GM12891 (cell line): Measurements from ENCODE around the gene FAM89B.

ENCODE experiments used
- DNase-seq: peaks from one replicate; pipeline ENCODE4 v3.0.0; 2011; ENCODE audit warnings: low spot score; ENCODE audit not compliant: insufficient read length
- FAIRE-seq: peaks from 2 replicates; lab custom pipeline; 2011; peaks lifted over from hg19 to GRCh38; lab: Jason Lieb, UNC
- PAX5 ChIP-seq: IDR thresholded peaks from 2 replicates; pipeline ENCODE4 v1.6.1; 2011; ENCODE audit warnings: low read length, moderate library complexity, mild to moderate bottlenecking; ENCODE audit not compliant: insufficient read depth, severe bottlenecking
- POLR2A ChIP-seq: IDR thresholded peaks from 2 replicates; pipeline ENCODE4 v1.6.1; 2011; ENCODE audit warnings: low read depth, low read length, control low read depth
- POLR2AphosphoS5 ChIP-seq: IDR thresholded peaks from 2 replicates; pipeline ENCODE4 v1.6.1; 2011; ENCODE audit warnings: low read depth, low read length, control low read depth
- POU2F2 ChIP-seq: IDR thresholded peaks from 2 replicates; pipeline ENCODE4 v1.6.1; 2011; ENCODE audit warnings: low read depth, mild to moderate bottlenecking, control low read depth, low read length, moderate library complexity
- SPI1 ChIP-seq: IDR thresholded peaks from 2 replicates; pipeline ENCODE4 v1.6.1; 2011; ENCODE audit warnings: low read depth, low read length, control low read depth
- TAF1 ChIP-seq: IDR thresholded peaks from 2 replicates; pipeline ENCODE4 v1.6.1; 2011; ENCODE audit warnings: low read depth, low read length, control low read depth

FAM89B gene

GRCh38 chr11:65565624-65566453 is 6.5 kb upstream of the FAM89B start:
- FAIRE-seq (no peak), DNase-seq (no peak)
- TF ChIP-seq POLR2AphosphoS5, result no peak
- no peak for TF ChIP-seq PAX5
- TF ChIP-seq POLR2A, result no peak
- TF ChIP-seq SPI1, result peak; percentile 68; the same call in 1 of the 2 replicates

- DNase-seq, result no peak
- FAIRE-seq, result no peak
- 0 out of 2 replicates have a peak, but pooled peaks have one; percentile 60 for TF ChIP-seq POLR2AphosphoS5
- TF ChIP-seq PAX5, result no peak
Observed at GRCh38 chr11:65569164-65569972, 3.0 kb upstream of the FAM89B start.

- DNase-seq, result peak; percentile 97
- peak; percentile 82 for TF ChIP-seq TAF1
- 0 out of 2 replicates have a peak, but pooled peaks have one; percentile 14 for TF ChIP-seq SPI1
- peak; percentile 9 for TF ChIP-seq PAX5
- TF ChIP-seq POLR2A, result peak; percentile 81
- 0 out of 2 replicates have a peak, but pooled peaks have one; percentile 14 for TF ChIP-seq POU2F2
- TF ChIP-seq POLR2AphosphoS5, result peak; percentile 44
- peak; percentile 99 for FAIRE-seq
Observed at GRCh38 chr11:65569973-65570918, 2.1 kb upstream of the FAM89B start, which contains the start of gene ZNRD2. Gene ZNRD2 (plus strand): TSS chr11:65570477. CDS start chr11:65570492, 15 bp downstream.

GRCh38 chr11:65571420-65571819 is 918 bp upstream of the FAM89B start:
- TF ChIP-seq PAX5 (no peak), POLR2AphosphoS5 (no peak), POLR2A (no peak), POU2F2 (no peak), SPI1 (no peak), TAF1 (no peak)
- FAIRE-seq (no peak), DNase-seq (no peak)

- FAIRE-seq (no peak), DNase-seq (no peak)
- TF ChIP-seq POU2F2, result no peak
Observed at GRCh38 chr11:65571940-65572339, 398 bp upstream of the FAM89B start.

- FAIRE-seq (no peak), DNase-seq (no peak)
Observed at GRCh38 chr11:65573391-65574079, 1.2 kb downstream of the FAM89B start.

GRCh38 chr11:65574109-65574810 is 1.9 kb downstream of the FAM89B start:
- TF ChIP-seq POLR2AphosphoS5, result no peak
- peak; percentile 90 for TF ChIP-seq SPI1
- TF ChIP-seq TAF1, result no peak
- no peak for TF ChIP-seq POLR2A
- peak; percentile 89 for FAIRE-seq
- peak; percentile 96 for DNase-seq

More at GRCh38 chr11:65573391-65574079, 1.2 kb downstream of the FAM89B start:
- TF ChIP-seq PAX5 (no peak), SPI1 (no peak), POLR2AphosphoS5 (no peak), POLR2A (no peak), POU2F2 (no peak), TAF1 (no peak)
